Uterus (tissue), 2 donors: ENCODE data around the gene CCDC134.

Experiments
- POLR2A ChIP-seq, 2 donors: fragments of 450-650 bp; IDR thresholded peaks; one replicate each; pipeline ENCODE4 v1.6.1; 2016; ENCODE audit warnings: antibody characterized with exemption in 2 of 2, mild to moderate bottlenecking in 1 of 2, moderate library complexity in 1 of 2
- TF ChIP-seq, protein P1 (sequence below), 4 experiments: fragments of 200-600 bp in 2 of 4; fragments of 450-650 bp in 2 of 4; sonication (generic) in 2 of 4; IDR thresholded peaks; one replicate each; pipeline ENCODE4 v1.5.1; 2016 to 2019; ENCODE audit warnings: antibody characterized with exemption in 4 of 4, mild to moderate bottlenecking in 2 of 4, moderate library complexity in 1 of 4

DNA sequence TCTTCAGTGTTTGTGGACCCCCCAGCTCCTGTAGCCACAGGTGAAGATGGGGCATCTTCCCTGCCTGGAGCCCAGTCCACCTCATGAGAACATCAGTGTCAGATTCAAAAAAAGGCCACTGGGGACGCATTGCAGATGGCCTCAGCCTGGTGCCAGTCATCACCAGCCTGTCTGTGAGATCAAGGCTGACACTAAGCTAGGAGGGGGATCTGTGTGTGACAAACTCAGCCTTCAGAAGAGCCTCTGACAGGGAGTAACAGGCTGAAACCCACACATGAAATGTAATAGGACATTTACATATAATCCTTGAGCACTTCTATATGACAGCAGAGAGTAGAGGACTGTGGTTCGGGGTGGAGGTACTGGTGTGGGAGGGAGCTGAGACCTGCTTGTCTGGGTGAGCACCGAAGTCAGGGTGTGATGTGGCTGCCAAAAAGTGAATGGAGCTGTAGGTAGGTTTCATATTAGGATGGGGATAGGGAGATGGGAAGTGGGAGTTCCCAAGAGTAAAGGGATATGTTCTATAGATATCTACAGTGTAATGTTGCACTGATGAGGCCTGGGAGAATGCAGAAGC, 20.5 kb upstream of the CCDC134 start:
- TF ChIP-seq, protein P1, sequence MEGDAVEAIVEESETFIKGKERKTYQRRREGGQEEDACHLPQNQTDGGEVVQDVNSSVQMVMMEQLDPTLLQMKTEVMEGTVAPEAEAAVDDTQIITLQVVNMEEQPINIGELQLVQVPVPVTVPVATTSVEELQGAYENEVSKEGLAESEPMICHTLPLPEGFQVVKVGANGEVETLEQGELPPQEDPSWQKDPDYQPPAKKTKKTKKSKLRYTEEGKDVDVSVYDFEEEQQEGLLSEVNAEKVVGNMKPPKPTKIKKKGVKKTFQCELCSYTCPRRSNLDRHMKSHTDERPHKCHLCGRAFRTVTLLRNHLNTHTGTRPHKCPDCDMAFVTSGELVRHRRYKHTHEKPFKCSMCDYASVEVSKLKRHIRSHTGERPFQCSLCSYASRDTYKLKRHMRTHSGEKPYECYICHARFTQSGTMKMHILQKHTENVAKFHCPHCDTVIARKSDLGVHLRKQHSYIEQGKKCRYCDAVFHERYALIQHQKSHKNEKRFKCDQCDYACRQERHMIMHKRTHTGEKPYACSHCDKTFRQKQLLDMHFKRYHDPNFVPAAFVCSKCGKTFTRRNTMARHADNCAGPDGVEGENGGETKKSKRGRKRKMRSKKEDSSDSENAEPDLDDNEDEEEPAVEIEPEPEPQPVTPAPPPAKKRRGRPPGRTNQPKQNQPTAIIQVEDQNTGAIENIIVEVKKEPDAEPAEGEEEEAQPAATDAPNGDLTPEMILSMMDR (IDR thresholded peaks at IDR 0.05): no peak
- TF ChIP-seq POLR2A (IDR thresholded peaks at IDR 0.05): no peak
